Measurements from ENCODE around the gene ACACA.

DNA sequence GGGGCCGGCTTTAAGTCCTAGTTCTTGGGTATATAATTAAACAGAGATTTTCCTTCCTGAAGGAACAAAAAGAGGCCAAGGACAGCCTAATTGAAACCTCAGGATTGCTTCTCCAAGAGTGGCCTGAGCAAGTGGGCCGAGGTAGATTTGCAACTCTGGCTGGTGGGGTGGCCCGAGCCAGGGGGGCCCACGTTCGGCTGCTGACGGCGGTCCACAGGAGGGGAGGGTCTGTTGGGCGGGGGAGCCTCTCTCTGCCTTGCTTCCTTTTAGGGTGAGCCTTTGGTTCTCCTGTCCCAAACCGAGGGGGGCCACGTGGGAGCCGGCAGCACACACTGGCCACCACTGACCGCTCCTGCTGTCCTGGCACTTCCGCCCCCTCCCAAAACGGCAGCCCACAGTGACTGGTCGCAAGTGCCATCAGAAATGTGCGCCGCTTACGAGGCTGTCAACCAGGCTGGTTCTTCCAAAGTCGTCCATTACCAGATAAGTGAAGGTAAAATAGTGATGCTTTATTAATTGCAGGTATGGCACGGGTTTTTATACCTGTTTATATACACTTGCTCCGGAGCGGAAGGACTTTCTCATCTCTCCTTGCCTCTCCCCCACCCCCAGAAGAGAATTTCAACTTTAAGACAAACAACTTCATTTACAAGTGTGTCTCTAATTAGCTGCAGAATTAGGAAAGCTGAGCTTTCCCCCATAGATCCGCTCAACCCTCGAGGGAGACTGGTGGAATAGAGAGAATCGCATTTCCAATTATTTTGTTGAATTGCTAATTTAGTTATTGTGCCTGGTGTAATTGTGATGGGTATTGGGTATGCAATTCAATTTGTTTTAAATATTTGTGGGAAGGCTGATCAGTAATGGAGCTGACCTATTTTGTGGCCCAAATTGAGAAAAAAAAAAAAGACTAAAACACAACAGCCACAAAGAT lies 340.0 kb downstream of the ACACA start:
- TF ChIP-seq CTCF (IDR thresholded peaks at IDR 0.05) (no peak), EZH2 (IDR thresholded peaks at IDR 0.05; ENCODE audit: borderline replicate concordance, insufficient read depth, low read depth, low read length, poor library complexity, severe bottlenecking) (no peak)

Measured in B cell (primary cell).